HepG2 (cell line): Measurements from ENCODE around the gene DLX5. TPM values are rescaled to one million over a fixed set of nuclear protein-coding genes. Genes with fewer than 3 reads are reported as not detected.

Source experiments
- STAG1 ChIP-seq: sonication (generic); formaldehyde crosslinking; IDR thresholded peaks from 2 replicates; pipeline ENCODE4 v1.4.0; 2020; ENCODE audit warnings: missing genetic modification reagents
- polyA plus RNA-seq, 8 experiments: library from polyadenylated mRNA; depleted of rRNA in 3 of 8; stranded (reverse) in 7 of 8; unstranded in 1 of 8; fragments of >200 nt; fragmentation: Illumina TruSeq in 4 of 8; extraction: Trizol in 4 of 8; gene quantifications; 2 replicates each; pipeline versions ENCODE4 v1.2.1 to v1.2.3, GENCODE V29; 2011 to 2016; ENCODE audit warnings: low read depth in 4 of 8, missing spikeins in 1 of 8, mixed read lengths in 1 of 8; ENCODE audit not compliant: insufficient read depth in 1 of 8
- total RNA-seq, 5 experiments: library from RNA; depleted of rRNA; stranded (reverse); fragments of >200 nt; fragmentation: Illumina TruSeq; extraction: Trizol; gene quantifications; 2 replicates each; pipeline ENCODE4 v1.2.3, GENCODE V29; 2016; ENCODE audit warnings: low read depth in 1 of 5
- TF ChIP-seq, protein P1 (sequence below): sonication (generic); formaldehyde crosslinking; IDR thresholded peaks from 2 replicates; pipeline ENCODE4 v1.5.0; 2020; ENCODE audit warnings: mild to moderate bottlenecking, missing genetic modification reagents, borderline replicate concordance
- TF ChIP-seq, protein P2 (sequence below): IDR thresholded peaks from 2 replicates; pipeline ENCODE4 v1.6.1; 2016; ENCODE audit warnings: control low read depth
- TF ChIP-seq, protein P3 (sequence below): sonication (generic); formaldehyde crosslinking; IDR thresholded peaks from 2 replicates; pipeline ENCODE4 v1.9.0; 2021; ENCODE audit warnings: mild to moderate bottlenecking, missing genetic modification reagents
- TF ChIP-seq, protein P4 (sequence below): sonication (generic); formaldehyde crosslinking; IDR thresholded peaks from 2 replicates; pipeline ENCODE4 v1.8.0; 2022; ENCODE audit warnings: missing genetic modification reagents, mild to moderate bottlenecking, moderate library complexity, borderline replicate concordance
- TF ChIP-seq, protein P5 (sequence below): sonication (generic); formaldehyde crosslinking; IDR thresholded peaks from 2 replicates; pipeline ENCODE4 v1.4.0; 2020; ENCODE audit warnings: missing genetic modification reagents

Gene DLX5
- total and polyA plus RNA-seq, 2 of the 13 experiments (the other 11 are each of a cell fraction or from before 2014, with no cell fraction given), result not detected

DNA sequence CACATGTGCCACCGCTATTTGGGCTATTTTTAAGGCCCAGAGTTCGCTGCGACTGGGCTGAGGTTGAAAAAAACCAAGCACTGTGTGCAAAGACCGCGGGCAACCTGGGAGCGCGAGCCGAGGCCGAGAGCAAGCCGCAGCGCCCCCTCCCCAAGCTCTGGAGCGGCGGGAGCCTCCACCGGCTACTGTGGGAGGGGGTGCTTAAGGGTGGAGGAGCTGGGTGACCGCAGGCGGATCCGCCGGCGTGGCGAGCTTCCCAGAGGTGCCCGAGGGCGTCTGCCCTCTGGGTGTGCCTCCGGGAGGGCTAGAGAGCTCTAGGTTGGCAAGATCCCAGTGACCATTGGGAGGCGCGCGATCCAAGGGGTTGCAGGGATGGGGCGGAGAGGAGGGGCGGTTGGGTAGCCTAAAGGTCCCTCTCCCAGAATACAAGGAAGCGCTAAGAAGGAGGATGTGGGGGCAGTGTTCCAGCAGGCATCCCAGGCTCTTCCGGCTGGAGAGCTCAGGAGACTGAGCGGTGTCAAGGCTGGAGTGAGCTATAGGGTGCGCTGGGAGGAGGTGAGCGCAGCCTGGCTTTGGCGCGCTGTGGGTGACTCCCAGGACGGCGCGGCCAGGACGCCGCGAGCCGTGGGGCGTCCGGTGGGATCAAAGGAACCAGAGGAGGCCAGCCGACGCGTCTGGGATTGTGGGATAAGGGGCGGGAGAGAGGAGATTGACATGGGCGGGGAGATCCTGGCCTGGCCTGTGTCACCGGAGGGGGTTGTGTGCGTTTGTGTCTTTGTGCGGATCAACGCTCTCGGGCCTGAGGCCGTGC lies 8.0 kb downstream of the DLX5 start (continued):
- TF ChIP-seq, protein P1, sequence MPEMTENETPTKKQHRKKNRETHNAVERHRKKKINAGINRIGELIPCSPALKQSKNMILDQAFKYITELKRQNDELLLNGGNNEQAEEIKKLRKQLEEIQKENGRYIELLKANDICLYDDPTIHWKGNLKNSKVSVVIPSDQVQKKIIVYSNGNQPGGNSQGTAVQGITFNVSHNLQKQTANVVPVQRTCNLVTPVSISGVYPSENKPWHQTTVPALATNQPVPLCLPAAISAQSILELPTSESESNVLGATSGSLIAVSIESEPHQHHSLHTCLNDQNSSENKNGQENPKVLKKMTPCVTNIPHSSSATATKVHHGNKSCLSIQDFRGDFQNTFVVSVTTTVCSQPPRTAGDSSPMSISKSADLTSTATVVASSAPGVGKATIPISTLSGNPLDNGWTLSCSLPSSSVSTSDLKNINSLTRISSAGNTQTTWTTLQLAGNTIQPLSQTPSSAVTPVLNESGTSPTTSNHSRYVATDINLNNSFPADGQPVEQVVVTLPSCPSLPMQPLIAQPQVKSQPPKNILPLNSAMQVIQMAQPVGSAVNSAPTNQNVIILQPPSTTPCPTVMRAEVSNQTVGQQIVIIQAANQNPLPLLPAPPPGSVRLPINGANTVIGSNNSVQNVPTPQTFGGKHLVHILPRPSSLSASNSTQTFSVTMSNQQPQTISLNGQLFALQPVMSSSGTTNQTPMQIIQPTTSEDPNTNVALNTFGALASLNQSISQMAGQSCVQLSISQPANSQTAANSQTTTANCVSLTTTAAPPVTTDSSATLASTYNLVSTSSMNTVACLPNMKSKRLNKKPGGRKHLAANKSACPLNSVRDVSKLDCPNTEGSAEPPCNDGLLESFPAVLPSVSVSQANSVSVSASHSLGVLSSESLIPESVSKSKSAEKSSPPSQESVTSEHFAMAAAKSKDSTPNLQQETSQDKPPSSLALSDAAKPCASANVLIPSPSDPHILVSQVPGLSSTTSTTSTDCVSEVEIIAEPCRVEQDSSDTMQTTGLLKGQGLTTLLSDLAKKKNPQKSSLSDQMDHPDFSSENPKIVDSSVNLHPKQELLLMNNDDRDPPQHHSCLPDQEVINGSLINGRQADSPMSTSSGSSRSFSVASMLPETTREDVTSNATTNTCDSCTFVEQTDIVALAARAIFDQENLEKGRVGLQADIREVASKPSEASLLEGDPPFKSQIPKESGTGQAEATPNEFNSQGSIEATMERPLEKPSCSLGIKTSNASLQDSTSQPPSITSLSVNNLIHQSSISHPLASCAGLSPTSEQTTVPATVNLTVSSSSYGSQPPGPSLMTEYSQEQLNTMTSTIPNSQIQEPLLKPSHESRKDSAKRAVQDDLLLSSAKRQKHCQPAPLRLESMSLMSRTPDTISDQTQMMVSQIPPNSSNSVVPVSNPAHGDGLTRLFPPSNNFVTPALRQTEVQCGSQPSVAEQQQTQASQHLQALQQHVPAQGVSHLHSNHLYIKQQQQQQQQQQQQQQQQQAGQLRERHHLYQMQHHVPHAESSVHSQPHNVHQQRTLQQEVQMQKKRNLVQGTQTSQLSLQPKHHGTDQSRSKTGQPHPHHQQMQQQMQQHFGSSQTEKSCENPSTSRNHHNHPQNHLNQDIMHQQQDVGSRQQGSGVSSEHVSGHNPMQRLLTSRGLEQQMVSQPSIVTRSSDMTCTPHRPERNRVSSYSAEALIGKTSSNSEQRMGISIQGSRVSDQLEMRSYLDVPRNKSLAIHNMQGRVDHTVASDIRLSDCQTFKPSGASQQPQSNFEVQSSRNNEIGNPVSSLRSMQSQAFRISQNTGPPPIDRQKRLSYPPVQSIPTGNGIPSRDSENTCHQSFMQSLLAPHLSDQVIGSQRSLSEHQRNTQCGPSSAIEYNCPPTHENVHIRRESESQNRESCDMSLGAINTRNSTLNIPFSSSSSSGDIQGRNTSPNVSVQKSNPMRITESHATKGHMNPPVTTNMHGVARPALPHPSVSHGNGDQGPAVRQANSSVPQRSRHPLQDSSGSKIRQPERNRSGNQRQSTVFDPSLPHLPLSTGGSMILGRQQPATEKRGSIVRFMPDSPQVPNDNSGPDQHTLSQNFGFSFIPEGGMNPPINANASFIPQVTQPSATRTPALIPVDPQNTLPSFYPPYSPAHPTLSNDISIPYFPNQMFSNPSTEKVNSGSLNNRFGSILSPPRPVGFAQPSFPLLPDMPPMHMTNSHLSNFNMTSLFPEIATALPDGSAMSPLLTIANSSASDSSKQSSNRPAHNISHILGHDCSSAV (CRISPR knock-in tag), result 0 out of 2 replicates have a peak, but pooled peaks have one; percentile 72
- TF ChIP-seq STAG1 (CRISPR knock-in tag), result peak; percentile 37
- TF ChIP-seq, protein P2, sequence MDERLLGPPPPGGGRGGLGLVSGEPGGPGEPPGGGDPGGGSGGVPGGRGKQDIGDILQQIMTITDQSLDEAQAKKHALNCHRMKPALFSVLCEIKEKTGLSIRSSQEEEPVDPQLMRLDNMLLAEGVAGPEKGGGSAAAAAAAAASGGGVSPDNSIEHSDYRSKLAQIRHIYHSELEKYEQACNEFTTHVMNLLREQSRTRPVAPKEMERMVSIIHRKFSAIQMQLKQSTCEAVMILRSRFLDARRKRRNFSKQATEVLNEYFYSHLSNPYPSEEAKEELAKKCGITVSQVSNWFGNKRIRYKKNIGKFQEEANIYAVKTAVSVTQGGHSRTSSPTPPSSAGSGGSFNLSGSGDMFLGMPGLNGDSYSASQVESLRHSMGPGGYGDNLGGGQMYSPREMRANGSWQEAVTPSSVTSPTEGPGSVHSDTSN (CRISPR knock-in tag), result peak; percentile 40; the same call in 1 of the 2 replicates
- TF ChIP-seq, protein P3, sequence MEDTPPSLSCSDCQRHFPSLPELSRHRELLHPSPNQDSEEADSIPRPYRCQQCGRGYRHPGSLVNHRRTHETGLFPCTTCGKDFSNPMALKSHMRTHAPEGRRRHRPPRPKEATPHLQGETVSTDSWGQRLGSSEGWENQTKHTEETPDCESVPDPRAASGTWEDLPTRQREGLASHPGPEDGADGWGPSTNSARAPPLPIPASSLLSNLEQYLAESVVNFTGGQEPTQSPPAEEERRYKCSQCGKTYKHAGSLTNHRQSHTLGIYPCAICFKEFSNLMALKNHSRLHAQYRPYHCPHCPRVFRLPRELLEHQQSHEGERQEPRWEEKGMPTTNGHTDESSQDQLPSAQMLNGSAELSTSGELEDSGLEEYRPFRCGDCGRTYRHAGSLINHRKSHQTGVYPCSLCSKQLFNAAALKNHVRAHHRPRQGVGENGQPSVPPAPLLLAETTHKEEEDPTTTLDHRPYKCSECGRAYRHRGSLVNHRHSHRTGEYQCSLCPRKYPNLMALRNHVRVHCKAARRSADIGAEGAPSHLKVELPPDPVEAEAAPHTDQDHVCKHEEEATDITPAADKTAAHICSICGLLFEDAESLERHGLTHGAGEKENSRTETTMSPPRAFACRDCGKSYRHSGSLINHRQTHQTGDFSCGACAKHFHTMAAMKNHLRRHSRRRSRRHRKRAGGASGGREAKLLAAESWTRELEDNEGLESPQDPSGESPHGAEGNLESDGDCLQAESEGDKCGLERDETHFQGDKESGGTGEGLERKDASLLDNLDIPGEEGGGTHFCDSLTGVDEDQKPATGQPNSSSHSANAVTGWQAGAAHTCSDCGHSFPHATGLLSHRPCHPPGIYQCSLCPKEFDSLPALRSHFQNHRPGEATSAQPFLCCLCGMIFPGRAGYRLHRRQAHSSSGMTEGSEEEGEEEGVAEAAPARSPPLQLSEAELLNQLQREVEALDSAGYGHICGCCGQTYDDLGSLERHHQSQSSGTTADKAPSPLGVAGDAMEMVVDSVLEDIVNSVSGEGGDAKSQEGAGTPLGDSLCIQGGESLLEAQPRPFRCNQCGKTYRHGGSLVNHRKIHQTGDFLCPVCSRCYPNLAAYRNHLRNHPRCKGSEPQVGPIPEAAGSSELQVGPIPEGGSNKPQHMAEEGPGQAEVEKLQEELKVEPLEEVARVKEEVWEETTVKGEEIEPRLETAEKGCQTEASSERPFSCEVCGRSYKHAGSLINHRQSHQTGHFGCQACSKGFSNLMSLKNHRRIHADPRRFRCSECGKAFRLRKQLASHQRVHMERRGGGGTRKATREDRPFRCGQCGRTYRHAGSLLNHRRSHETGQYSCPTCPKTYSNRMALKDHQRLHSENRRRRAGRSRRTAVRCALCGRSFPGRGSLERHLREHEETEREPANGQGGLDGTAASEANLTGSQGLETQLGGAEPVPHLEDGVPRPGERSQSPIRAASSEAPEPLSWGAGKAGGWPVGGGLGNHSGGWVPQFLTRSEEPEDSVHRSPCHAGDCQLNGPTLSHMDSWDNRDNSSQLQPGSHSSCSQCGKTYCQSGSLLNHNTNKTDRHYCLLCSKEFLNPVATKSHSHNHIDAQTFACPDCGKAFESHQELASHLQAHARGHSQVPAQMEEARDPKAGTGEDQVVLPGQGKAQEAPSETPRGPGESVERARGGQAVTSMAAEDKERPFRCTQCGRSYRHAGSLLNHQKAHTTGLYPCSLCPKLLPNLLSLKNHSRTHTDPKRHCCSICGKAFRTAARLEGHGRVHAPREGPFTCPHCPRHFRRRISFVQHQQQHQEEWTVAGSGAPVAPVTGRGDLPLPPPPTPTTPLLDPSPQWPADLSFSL (CRISPR knock-in tag), result 0 out of 2 replicates have a peak, but pooled peaks have one; percentile 34
- TF ChIP-seq, protein P4, sequence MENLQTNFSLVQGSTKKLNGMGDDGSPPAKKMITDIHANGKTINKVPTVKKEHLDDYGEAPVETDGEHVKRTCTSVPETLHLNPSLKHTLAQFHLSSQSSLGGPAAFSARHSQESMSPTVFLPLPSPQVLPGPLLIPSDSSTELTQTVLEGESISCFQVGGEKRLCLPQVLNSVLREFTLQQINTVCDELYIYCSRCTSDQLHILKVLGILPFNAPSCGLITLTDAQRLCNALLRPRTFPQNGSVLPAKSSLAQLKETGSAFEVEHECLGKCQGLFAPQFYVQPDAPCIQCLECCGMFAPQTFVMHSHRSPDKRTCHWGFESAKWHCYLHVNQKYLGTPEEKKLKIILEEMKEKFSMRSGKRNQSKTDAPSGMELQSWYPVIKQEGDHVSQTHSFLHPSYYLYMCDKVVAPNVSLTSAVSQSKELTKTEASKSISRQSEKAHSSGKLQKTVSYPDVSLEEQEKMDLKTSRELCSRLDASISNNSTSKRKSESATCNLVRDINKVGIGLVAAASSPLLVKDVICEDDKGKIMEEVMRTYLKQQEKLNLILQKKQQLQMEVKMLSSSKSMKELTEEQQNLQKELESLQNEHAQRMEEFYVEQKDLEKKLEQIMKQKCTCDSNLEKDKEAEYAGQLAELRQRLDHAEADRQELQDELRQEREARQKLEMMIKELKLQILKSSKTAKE (CRISPR knock-in tag), result peak; percentile 69; the same call in 1 of the 2 replicates
- TF ChIP-seq, protein P5, sequence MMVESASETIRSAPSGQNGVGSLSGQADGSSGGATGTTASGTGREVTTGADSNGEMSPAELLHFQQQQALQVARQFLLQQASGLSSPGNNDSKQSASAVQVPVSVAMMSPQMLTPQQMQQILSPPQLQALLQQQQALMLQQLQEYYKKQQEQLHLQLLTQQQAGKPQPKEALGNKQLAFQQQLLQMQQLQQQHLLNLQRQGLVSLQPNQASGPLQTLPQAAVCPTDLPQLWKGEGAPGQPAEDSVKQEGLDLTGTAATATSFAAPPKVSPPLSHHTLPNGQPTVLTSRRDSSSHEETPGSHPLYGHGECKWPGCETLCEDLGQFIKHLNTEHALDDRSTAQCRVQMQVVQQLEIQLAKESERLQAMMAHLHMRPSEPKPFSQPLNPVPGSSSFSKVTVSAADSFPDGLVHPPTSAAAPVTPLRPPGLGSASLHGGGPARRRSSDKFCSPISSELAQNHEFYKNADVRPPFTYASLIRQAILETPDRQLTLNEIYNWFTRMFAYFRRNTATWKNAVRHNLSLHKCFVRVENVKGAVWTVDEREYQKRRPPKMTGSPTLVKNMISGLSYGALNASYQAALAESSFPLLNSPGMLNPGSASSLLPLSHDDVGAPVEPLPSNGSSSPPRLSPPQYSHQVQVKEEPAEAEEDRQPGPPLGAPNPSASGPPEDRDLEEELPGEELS (CRISPR knock-in tag), result peak; percentile 54
